GM12892 (cell line): Measurements from ENCODE around the gene SCGB3A1.

Experiments used
- POLR2A ChIP-seq: IDR thresholded peaks from 2 replicates; pipeline ENCODE4 v1.6.1; 2011; ENCODE audit warnings: low read depth, low read length, control low read depth
- POLR2AphosphoS5 ChIP-seq: IDR thresholded peaks from 2 replicates; pipeline ENCODE4 v1.6.1; 2011; ENCODE audit warnings: low read depth, low read length, control low read depth
- TAF1 ChIP-seq: IDR thresholded peaks from 2 replicates; pipeline ENCODE4 v1.6.1; 2011; ENCODE audit warnings: low read depth, mild to moderate bottlenecking, control low read depth, low read length, borderline replicate concordance

- TF ChIP-seq POLR2AphosphoS5 (no peak), POLR2A (no peak), TAF1 (no peak)
These were observed 11.3 kb upstream of the SCGB3A1 start for GRCh38 chr5:180602481-180603075.
